ENCODE results near the gene PXMP2. TPM values are rescaled to one million over a fixed set of nuclear protein-coding genes. Genes with fewer than 3 reads are reported as not detected.

PXMP2 gene
- total RNA-seq, 2 donors from 2014 or later: 26.7 to 27.0 TPM

DNA sequence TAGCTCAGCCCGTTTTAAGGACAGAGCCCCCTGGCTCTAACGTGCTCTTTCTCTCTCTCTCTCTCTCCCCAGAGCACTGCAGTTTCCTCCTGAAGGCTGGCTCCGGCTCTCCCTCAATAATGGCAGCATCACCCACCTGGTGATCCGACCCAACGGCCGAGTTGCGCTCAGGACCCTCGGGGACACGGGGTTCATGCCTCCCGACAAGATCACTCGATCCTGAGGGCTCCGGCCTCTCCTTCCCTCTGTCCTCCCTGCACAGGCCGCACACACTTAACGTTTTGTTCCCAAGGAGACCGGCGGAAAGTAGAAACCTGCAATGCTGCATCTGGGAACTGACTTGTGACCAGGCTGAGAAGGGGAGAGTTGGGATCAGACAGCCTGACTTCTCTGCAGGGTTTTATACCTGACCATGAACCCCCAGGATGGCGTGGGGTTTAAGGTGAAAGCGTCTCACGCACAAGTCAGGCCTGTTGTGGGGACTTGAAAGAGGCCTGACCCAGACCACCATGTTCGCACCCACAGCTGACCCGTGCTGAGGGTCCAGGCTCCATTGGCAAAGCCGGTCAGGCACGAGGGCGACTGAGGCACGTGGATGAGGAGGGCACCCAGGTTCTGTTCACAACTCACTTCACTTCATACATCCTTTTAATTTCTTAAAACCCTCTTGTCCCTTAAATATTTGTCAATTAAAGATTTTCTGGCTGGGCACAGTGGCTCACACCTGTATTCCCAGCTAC is 33.4 kb downstream of the PXMP2 start:
- DNase-seq: no peak
- Histone ChIP-seq H3K9me3 (ENCODE audit: control insufficient read depth, low read length) (no peaks in the 10 kb centered on the region), H3K4me1 (ENCODE audit: control insufficient read depth, insufficient read depth, low read length) (no peaks in the 10 kb centered on the region), H3K27ac (ENCODE audit: low read depth, low read length) (no peak overlapping the region), H3K4me3 (ENCODE audit: low read length) (no peak overlapping the region), H3K9ac (ENCODE audit: extremely low read depth, low read length, poor library complexity, severe bottlenecking) (no peak overlapping the region), H3K36me3 (ENCODE audit: control insufficient read depth, insufficient read depth, low read length) (peaks cover 71% of the 10 kb centered on the region), H3K27me3 (ENCODE audit: control insufficient read depth, insufficient read depth, low read length, poor library complexity, severe bottlenecking) (no peaks in the 10 kb centered on the region)
- no peaks in the 10 kb centered on the region for H3K4me1 Mint-ChIP-seq
- no peak for TF ChIP-seq CTCF (conservative IDR thresholded peaks at IDR 0.05)
- no peaks in the 10 kb centered on the region for H3K27me3 Mint-ChIP-seq (ENCODE audit: insufficient read depth)
- H3K36me3 Mint-ChIP-seq (ENCODE audit: low read depth): peaks cover 73% of the 10 kb centered on the region
- H3K27ac Mint-ChIP-seq: no peak overlapping the region
- WGBS, 2 experiments (ENCODE audit: insufficient coverage in 1 of 2, insufficient read length in 1 of 2): 96% methylated on average over 11 to 25 of the region's 25 CpGs
- H3K4me3 Mint-ChIP-seq: no peak overlapping the region
- H3K9me3 Mint-ChIP-seq: no peaks in the 10 kb centered on the region

DNA sequence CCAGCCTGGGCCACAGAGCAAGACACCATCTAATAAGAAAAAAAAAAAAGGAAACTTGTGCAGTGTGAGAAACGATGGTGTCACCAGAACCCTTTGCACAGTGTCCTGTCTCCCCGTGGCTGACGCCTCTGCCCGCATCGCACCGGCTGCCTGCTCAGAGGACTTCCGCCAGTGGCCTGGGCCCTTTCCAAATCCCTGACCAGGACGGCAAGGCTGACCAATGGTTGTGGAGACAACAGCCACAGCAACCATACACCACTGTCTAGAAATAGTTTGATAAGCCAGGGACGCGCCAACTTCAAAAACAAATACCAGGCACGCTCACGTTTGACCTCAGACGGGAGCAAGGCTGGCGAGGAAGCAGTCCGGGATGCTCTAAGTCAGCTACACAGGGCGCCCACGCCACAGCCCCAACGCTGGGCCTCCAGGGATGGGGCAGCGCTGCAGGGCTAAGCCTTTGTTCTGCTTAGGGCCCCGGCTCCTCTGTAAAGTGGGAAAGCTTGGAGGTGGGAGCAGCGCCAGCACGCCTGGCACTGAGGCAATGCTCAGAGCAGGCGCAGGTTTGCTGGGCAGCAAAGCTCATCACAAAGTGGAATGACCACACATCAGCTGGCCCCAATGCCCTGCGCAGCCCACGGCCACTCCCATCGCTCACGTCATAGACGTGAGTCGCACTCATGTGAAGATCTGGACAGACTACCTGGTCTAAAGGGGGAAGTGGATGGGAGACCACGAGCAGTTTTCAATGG is 35.8 kb downstream of the PXMP2 start:
- Mint-ChIP-seq H3K36me3 (ENCODE audit: low read depth) (peaks cover 79% of the 10 kb centered on the region), H3K27me3 (ENCODE audit: insufficient read depth) (no peaks in the 10 kb centered on the region), H3K9me3 (no peaks in the 10 kb centered on the region), H3K4me3 (no peak overlapping the region), H3K4me1 (no peaks in the 10 kb centered on the region), H3K27ac (no peak overlapping the region)
- no peaks in the 10 kb centered on the region for H3K9me3 ChIP-seq (ENCODE audit: control insufficient read depth, low read length)
- H3K4me3 ChIP-seq (ENCODE audit: low read length): no peak overlapping the region
- H3K4me1 ChIP-seq (ENCODE audit: control insufficient read depth, insufficient read depth, low read length): no peaks in the 10 kb centered on the region
- no peak for TF ChIP-seq CTCF (conservative IDR thresholded peaks at IDR 0.05)
- peak; percentile 44 for DNase-seq
- WGBS, 2 experiments (ENCODE audit: insufficient coverage in 1 of 2, insufficient read length in 1 of 2): 92 to 96% methylated on average over 24 to 30 of the region's 30 CpGs
- H3K27ac ChIP-seq (ENCODE audit: low read depth, low read length): no peak overlapping the region
- H3K36me3 ChIP-seq (ENCODE audit: control insufficient read depth, insufficient read depth, low read length): peaks cover 81% of the 10 kb centered on the region
- H3K27me3 ChIP-seq (ENCODE audit: control insufficient read depth, insufficient read depth, low read length, poor library complexity, severe bottlenecking): no peaks in the 10 kb centered on the region
- no peak overlapping the region for H3K9ac ChIP-seq (ENCODE audit: extremely low read depth, low read length, poor library complexity, severe bottlenecking)

GRCh38 chr12:132723764-132724140 is 36.4 kb downstream of the PXMP2 start:
- H3K36me3 Mint-ChIP-seq (ENCODE audit: low read depth): peaks cover 81% of the 10 kb centered on the region

More at GRCh38 chr12:132723764-132724140, 36.4 kb downstream of the PXMP2 start:
- H3K4me1 Mint-ChIP-seq: no peaks in the 10 kb centered on the region
- Histone ChIP-seq H3K27me3 (ENCODE audit: control insufficient read depth, insufficient read depth, low read length, poor library complexity, severe bottlenecking) (no peaks in the 10 kb centered on the region), H3K4me1 (ENCODE audit: control insufficient read depth, insufficient read depth, low read length) (no peaks in the 10 kb centered on the region), H3K36me3 (ENCODE audit: control insufficient read depth, insufficient read depth, low read length) (peaks cover 85% of the 10 kb centered on the region), H3K4me3 (ENCODE audit: low read length) (no peak overlapping the region), H3K9ac (ENCODE audit: extremely low read depth, low read length, poor library complexity, severe bottlenecking) (no peak overlapping the region), H3K9me3 (ENCODE audit: control insufficient read depth, low read length) (no peaks in the 10 kb centered on the region), H3K27ac (ENCODE audit: low read depth, low read length) (no peak overlapping the region)
- WGBS, 2 experiments (ENCODE audit: insufficient coverage in 1 of 2, insufficient read length in 1 of 2): 88 to 100% methylated on average over 1 to 2 of the region's 2 CpGs
- no peaks in the 10 kb centered on the region for H3K27me3 Mint-ChIP-seq (ENCODE audit: insufficient read depth)
- no peak for TF ChIP-seq CTCF (conservative IDR thresholded peaks at IDR 0.05)
- H3K4me3 Mint-ChIP-seq: no peak overlapping the region
- H3K27ac Mint-ChIP-seq: no peak overlapping the region
- peaks cover 2% of the 10 kb centered on the region for H3K9me3 Mint-ChIP-seq
- DNase-seq: no peak
